HEK293 (cell line): Measurements from ENCODE around the gene CNTFR.

ENCODE experiments used
- CTCF ChIA-PET: fragments of 350-600 bp; formaldehyde crosslinking; extraction: SDS; loops from one replicate; lab custom pipeline; 2021; ENCODE audit warnings: antibody characterized with exemption; lab: Yijun Ruan, JAX
- POLR2A ChIA-PET: fragments of 300-600 bp; formaldehyde crosslinking; extraction: SDS; loops from one replicate; lab custom pipeline; 2020; ENCODE audit warnings: antibody characterized with exemption, inconsistent platforms; lab: Yijun Ruan, JAX
- H3K27ac ChIP-seq: fragments of 200-500 bp; sonication (Bioruptor generic); 2 replicates; pipeline ENCODE4 v1.5.1; 2014; ENCODE audit warnings: low read depth, low read length, control low read depth, inconsistent platforms; ENCODE audit errors: extremely low read depth
- H3K36me3 ChIP-seq, 2 experiments: fragments of 200-500 bp in 1 of 2; sonication (Bioruptor generic) in 1 of 2; 1 replicate in 1 of 2; 2 replicates in 1 of 2; pipeline ENCODE4 v1.5.1; 2014 to 2017; ENCODE audit warnings: inconsistent platforms in 2 of 2, low read length in 2 of 2; ENCODE audit not compliant: control insufficient read depth in 2 of 2, insufficient read depth in 1 of 2
- H3K4me1 ChIP-seq: fragments of 200-500 bp; sonication (Bioruptor generic); 2 replicates; pipeline ENCODE4 v1.5.1; 2014; ENCODE audit warnings: mild to moderate bottlenecking, low read length, inconsistent platforms; ENCODE audit not compliant: control insufficient read depth, insufficient read depth
- H3K4me3 ChIP-seq: 2 replicates; pipeline ENCODE4 v1.5.1; 2011; ENCODE audit warnings: low read depth, mild to moderate bottlenecking, control low read depth, low read length, moderate library complexity
- H3K9me3 ChIP-seq: fragments of 200-500 bp; sonication (Bioruptor generic); 2 replicates; pipeline ENCODE4 v1.5.1; 2014; ENCODE audit warnings: low read depth, low read length, inconsistent platforms; ENCODE audit not compliant: control insufficient read depth, insufficient read depth
- EGR2 ChIP-seq: fragments of 450-650 bp; formaldehyde crosslinking; IDR thresholded peaks from 2 replicates; pipeline ENCODE4 v1.5.1; 2016; ENCODE audit warnings: low read depth, missing biosample characterization, missing genetic modification characterization
- FEZF1 ChIP-seq: fragments of 450-650 bp; formaldehyde crosslinking; IDR thresholded peaks from 2 replicates; pipeline ENCODE4 v1.5.1; 2016; ENCODE audit warnings: missing biosample characterization, missing genetic modification characterization
- HOXA7 ChIP-seq: sonication (generic); formaldehyde crosslinking; IDR thresholded peaks from 2 replicates; pipeline ENCODE4 v1.8.1; 2022; ENCODE audit warnings: missing genetic modification reagents, borderline replicate concordance
- KLF1 ChIP-seq: fragments of 450-650 bp; formaldehyde crosslinking; IDR thresholded peaks from 2 replicates; pipeline ENCODE4 v1.5.1; 2016; ENCODE audit warnings: missing biosample characterization, missing genetic modification characterization
- MZF1 ChIP-seq: fragments of 450-650 bp; formaldehyde crosslinking; IDR thresholded peaks from 2 replicates; pipeline ENCODE4 v1.5.1; 2017; ENCODE audit warnings: missing biosample characterization, missing genetic modification characterization, borderline replicate concordance
- SCRT1 ChIP-seq: fragments of 450-650 bp; formaldehyde crosslinking; IDR thresholded peaks from 2 replicates; pipeline ENCODE4 v1.5.1; 2016; ENCODE audit warnings: missing biosample characterization, missing genetic modification characterization, borderline replicate concordance
- ZBTB48 ChIP-seq: fragments of 450-650 bp; formaldehyde crosslinking; IDR thresholded peaks from 2 replicates; pipeline ENCODE4 v1.5.1; 2016; ENCODE audit warnings: missing biosample characterization, missing genetic modification characterization
- ZFHX2 ChIP-seq: fragments of 450-650 bp; formaldehyde crosslinking; conservative IDR thresholded peaks from 2 replicates; pipeline ENCODE4 v1.5.1; 2016; ENCODE audit warnings: missing biosample characterization, missing genetic modification characterization
- ZIC2 ChIP-seq: fragments of 450-650 bp; formaldehyde crosslinking; IDR thresholded peaks from 2 replicates; pipeline ENCODE4 v1.5.1; 2016; ENCODE audit warnings: missing biosample characterization, missing genetic modification characterization
- ZNF157 ChIP-seq: fragments of 450-650 bp; formaldehyde crosslinking; IDR thresholded peaks from 2 replicates; pipeline ENCODE4 v1.5.1; 2016; ENCODE audit warnings: missing biosample characterization, missing genetic modification characterization
- ZNF16 ChIP-seq: fragments of 450-650 bp; formaldehyde crosslinking; IDR thresholded peaks from 2 replicates; pipeline ENCODE4 v1.5.1; 2016; ENCODE audit warnings: low read depth, missing biosample characterization, missing genetic modification characterization
- ZNF24 ChIP-seq: fragments of 450-650 bp; formaldehyde crosslinking; IDR thresholded peaks from 2 replicates; pipeline ENCODE4 v1.5.1; 2016; ENCODE audit warnings: missing biosample characterization, missing genetic modification characterization
- ZNF311 ChIP-seq: fragments of 450-650 bp; formaldehyde crosslinking; IDR thresholded peaks from 2 replicates; pipeline ENCODE4 v1.5.1; 2017; ENCODE audit warnings: missing biosample characterization, missing genetic modification characterization, borderline replicate concordance
- ZNF426 ChIP-seq: fragments of 450-650 bp; formaldehyde crosslinking; IDR thresholded peaks from 2 replicates; pipeline ENCODE4 v1.5.1; 2017; ENCODE audit warnings: missing biosample characterization, missing genetic modification characterization, mild to moderate bottlenecking, inconsistent platforms, moderate library complexity
- ZNF473 ChIP-seq: fragments of 450-650 bp; formaldehyde crosslinking; IDR thresholded peaks from 2 replicates; pipeline ENCODE4 v1.5.1; 2017; ENCODE audit warnings: missing biosample characterization, missing genetic modification characterization
- ZNF513 ChIP-seq: fragments of 450-650 bp; IDR thresholded peaks from 2 replicates; pipeline ENCODE4 v1.5.1; 2018; ENCODE audit warnings: missing biosample characterization, missing genetic modification characterization
- ZNF621 ChIP-seq: fragments of 450-650 bp; formaldehyde crosslinking; IDR thresholded peaks from 2 replicates; pipeline ENCODE4 v1.5.1; 2017; ENCODE audit warnings: missing biosample characterization, missing genetic modification characterization
- ZNF664 ChIP-seq: fragments of 450-650 bp; formaldehyde crosslinking; IDR thresholded peaks from 2 replicates; pipeline ENCODE4 v1.5.1; 2016; ENCODE audit warnings: missing biosample characterization, missing genetic modification characterization
- ZNF830 ChIP-seq: fragments of 450-650 bp; IDR thresholded peaks from 2 replicates; pipeline ENCODE4 v1.5.0; 2018; ENCODE audit warnings: missing biosample characterization, missing genetic modification characterization, low read depth, mild to moderate bottlenecking, moderate library complexity
- ZSCAN16 ChIP-seq: fragments of 450-650 bp; formaldehyde crosslinking; IDR thresholded peaks from 2 replicates; pipeline ENCODE4 v1.5.1; 2016; ENCODE audit warnings: missing biosample characterization, missing genetic modification characterization

CNTFR gene

GRCh38 chr9:34503406-34503805 lies 86.1 kb downstream of the CNTFR start:
- ChIA-PET CTCF (interaction anchor here (0.6 to 11.0 kb wide), 16 partner anchors 11 to 536 kb away, joined by 3 to 132 read pairs (median 4); no protein-coding TSS in a partner anchor), POLR2A (interaction anchor here (1.2 kb wide), 1 partner anchor 126 kb away, joined by 4 read pairs; the partner anchor contains the start of gene MYORG)
- H3K27ac ChIP-seq, result no peak overlapping the region
- no peaks in the 10 kb centered on the region for H3K4me1 ChIP-seq
- H3K9me3 ChIP-seq, result no peaks in the 10 kb centered on the region
- H3K4me3 ChIP-seq, result no peak overlapping the region
- TF ChIP-seq HOXA7 (no peak), ZNF513 (tag by site-specific recombination) (no peak), KLF1 (tag by site-specific recombination) (no peak), ZNF621 (tag by site-specific recombination) (no peak), ZNF24 (no peak), ZNF311 (tag by site-specific recombination) (no peak), ZNF157 (no peak), ZBTB48 (tag by site-specific recombination) (no peak), MZF1 (tag by site-specific recombination) (no peak)
- H3K36me3 ChIP-seq, result no peaks in the 10 kb centered on the region

GRCh38 chr9:34502891-34503290 lies 86.6 kb downstream of the CNTFR start:
- TF ChIP-seq ZNF830 (tag by site-specific recombination), result no peak
- TF ChIP-seq SCRT1 (tag by site-specific recombination), result no peak
- TF ChIP-seq ZNF473 (tag by site-specific recombination), result no peak
- TF ChIP-seq ZNF16 (tag by site-specific recombination), result no peak
- peak; percentile 24 for TF ChIP-seq ZIC2 (tag by site-specific recombination)
- ChIA-PET CTCF (interaction anchor here (0.6 to 11.0 kb wide), 15 partner anchors 9 to 536 kb away, joined by 3 to 132 read pairs (median 7); no protein-coding TSS in a partner anchor), POLR2A (interaction anchor here (1.1 to 1.2 kb wide), 2 partner anchors 9 to 126 kb away, joined by 3 to 4 read pairs; partner anchors contain the start of gene MYORG)
- Histone ChIP-seq H3K4me1 (no peaks in the 10 kb centered on the region), H3K36me3 (no peaks in the 10 kb centered on the region), H3K4me3 (no peak overlapping the region), H3K27ac (no peak overlapping the region), H3K9me3 (no peaks in the 10 kb centered on the region)

GRCh38 chr9:34502471-34502870 lies 87.1 kb downstream of the CNTFR start:
- H3K4me1 ChIP-seq, result no peaks in the 10 kb centered on the region
- POLR2A ChIA-PET, result interaction anchor here (1.1 to 1.2 kb wide), 2 partner anchors 9 to 125 kb away, joined by 3 to 4 read pairs; partner anchors contain the start of gene MYORG
- TF ChIP-seq ZNF426 (no peak), ZFHX2 (tag by site-specific recombination) (peak; percentile 46), FEZF1 (tag by site-specific recombination) (no peak), EGR2 (0 out of 2 replicates have a peak, but pooled peaks have one; percentile 30), ZSCAN16 (no peak), ZNF664 (tag by site-specific recombination) (no peak)

More at GRCh38 chr9:34502471-34502870, 87.1 kb downstream of the CNTFR start:
- Histone ChIP-seq H3K9me3 (no peaks in the 10 kb centered on the region), H3K4me3 (no peak overlapping the region), H3K36me3 (no peaks in the 10 kb centered on the region), H3K27ac (no peak overlapping the region)
- CTCF ChIA-PET, result interaction anchor here (0.7 to 11.0 kb wide), 21 partner anchors 9 to 175 kb away, joined by 3 to 132 read pairs (median 8); no protein-coding TSS in a partner anchor
